Upper lobe of left lung (tissue), 4 donors: ENCODE results near the gene LYZ.

Experiments
- EP300 ChIP-seq, 4 donors: sonication (generic); formaldehyde crosslinking; IDR thresholded peaks; one replicate each; pipeline ENCODE4 v1.5.1; 2017; ENCODE audit warnings: antibody characterized with exemption in 4 of 4, control low read depth in 2 of 4
- POLR2A ChIP-seq, 4 donors: fragments of 450-650 bp; IDR thresholded peaks; one replicate each; pipeline ENCODE4 v1.5.1; 2016 to 2017; ENCODE audit warnings: antibody characterized with exemption in 4 of 4, mild to moderate bottlenecking in 2 of 4
- POLR2AphosphoS5 ChIP-seq, 2 donors: sonication (generic); formaldehyde crosslinking; IDR thresholded peaks; one replicate each; pipeline ENCODE4 v1.5.1; 2017; ENCODE audit warnings: antibody characterized with exemption in 2 of 2
- TF ChIP-seq, protein P1 (sequence below), 6 experiments: fragments of 450-650 bp in 4 of 6; fragments of 200-600 bp in 2 of 6; sonication (generic) in 2 of 6; IDR thresholded peaks; one replicate each; pipeline ENCODE4 v1.5.1; 2016 to 2019; ENCODE audit warnings: antibody characterized with exemption in 6 of 6

DNA sequence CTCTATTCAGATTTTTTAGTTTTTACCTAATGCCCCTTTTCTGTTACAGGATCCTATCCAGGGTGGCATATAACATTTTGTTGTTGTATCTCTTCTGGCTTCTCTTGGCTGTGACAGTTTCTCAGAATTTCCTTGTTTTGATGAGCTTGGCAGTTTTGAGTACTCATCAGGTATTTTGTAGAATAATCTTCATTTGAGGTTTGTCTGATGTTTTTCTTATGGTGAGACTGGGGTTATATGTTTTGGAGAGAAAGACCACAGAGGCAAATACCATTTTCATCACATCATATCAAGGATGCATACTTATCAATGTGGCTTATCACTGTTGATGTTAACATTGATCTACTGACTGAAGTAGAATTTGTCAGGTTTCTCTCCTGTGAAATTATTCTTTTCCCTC is 14.0 kb upstream of the LYZ start:
- TF ChIP-seq EP300 (IDR thresholded peaks at IDR 0.05) (no peak), POLR2AphosphoS5 (IDR thresholded peaks at IDR 0.05) (no peak), POLR2A (IDR thresholded peaks at IDR 0.05) (no peak)
- TF ChIP-seq, protein P1, sequence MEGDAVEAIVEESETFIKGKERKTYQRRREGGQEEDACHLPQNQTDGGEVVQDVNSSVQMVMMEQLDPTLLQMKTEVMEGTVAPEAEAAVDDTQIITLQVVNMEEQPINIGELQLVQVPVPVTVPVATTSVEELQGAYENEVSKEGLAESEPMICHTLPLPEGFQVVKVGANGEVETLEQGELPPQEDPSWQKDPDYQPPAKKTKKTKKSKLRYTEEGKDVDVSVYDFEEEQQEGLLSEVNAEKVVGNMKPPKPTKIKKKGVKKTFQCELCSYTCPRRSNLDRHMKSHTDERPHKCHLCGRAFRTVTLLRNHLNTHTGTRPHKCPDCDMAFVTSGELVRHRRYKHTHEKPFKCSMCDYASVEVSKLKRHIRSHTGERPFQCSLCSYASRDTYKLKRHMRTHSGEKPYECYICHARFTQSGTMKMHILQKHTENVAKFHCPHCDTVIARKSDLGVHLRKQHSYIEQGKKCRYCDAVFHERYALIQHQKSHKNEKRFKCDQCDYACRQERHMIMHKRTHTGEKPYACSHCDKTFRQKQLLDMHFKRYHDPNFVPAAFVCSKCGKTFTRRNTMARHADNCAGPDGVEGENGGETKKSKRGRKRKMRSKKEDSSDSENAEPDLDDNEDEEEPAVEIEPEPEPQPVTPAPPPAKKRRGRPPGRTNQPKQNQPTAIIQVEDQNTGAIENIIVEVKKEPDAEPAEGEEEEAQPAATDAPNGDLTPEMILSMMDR (IDR thresholded peaks at IDR 0.05) = no peak
